Brain microvascular endothelial cell (primary cell): ENCODE measurements around the gene C12orf56.

Experiments used
- DNase-seq: peaks from one replicate; pipeline ENCODE4 v3.0.0-alpha.2; 2020
- H3K27ac ChIP-seq: fragments of 250-450 bp; sonication (Bioruptor Pico); 2 replicates; pipeline ENCODE4 v1.5.1; 2020; ENCODE audit warnings: mild to moderate bottlenecking, moderate library complexity
- H3K27me3 ChIP-seq: fragments of 250-450 bp; sonication (Bioruptor Pico); replicated peaks from 2 replicates; pipeline ENCODE4 v1.5.1; 2020; ENCODE audit warnings: mild to moderate bottlenecking
- H3K36me3 ChIP-seq: fragments of 250-450 bp; sonication (Bioruptor Pico); replicated peaks from 2 replicates; pipeline ENCODE4 v1.5.1; 2020; ENCODE audit warnings: mild to moderate bottlenecking
- H3K4me3 ChIP-seq: 2 replicates; pipeline ENCODE4 v1.5.1; 2011; ENCODE audit warnings: low read depth, mild to moderate bottlenecking, control low read depth, low read length, moderate library complexity
- CTCF ChIP-seq: IDR thresholded peaks from 2 replicates; pipeline ENCODE4 v1.5.1; 2011; ENCODE audit warnings: low read depth, mild to moderate bottlenecking, moderate library complexity, low read length, control low read depth, inconsistent platforms; ENCODE audit errors: missing control alignments
- in situ Hi-C: cut with HindIII; loops from 2 replicates; pipeline ENCODE4 v1.10.0; 2017; ENCODE audit warnings: low sequenced_read_pairs, low pct_ligation_motif_present

Gene C12orf56

GRCh38 chr12:64269161-64269560 lies 121.4 kb downstream of the C12orf56 start:
- in situ Hi-C loops, result no loop called here
- H3K4me3 ChIP-seq, result no peak overlapping the region
- TF ChIP-seq CTCF, result no peak
- no peaks in the 10 kb centered on the region for H3K36me3 ChIP-seq
- no peaks in the 10 kb centered on the region for H3K27me3 ChIP-seq
- no peak for DNase-seq
- H3K27ac ChIP-seq, result no peak overlapping the region

- Histone ChIP-seq H3K27me3 (no peaks in the 10 kb centered on the region), H3K4me3 (no peak overlapping the region), H3K36me3 (no peaks in the 10 kb centered on the region), H3K27ac (no peak overlapping the region)
- in situ Hi-C loops, result no loop called here
- no peak for TF ChIP-seq CTCF
- no peak for DNase-seq
Measured at GRCh38 chr12:64268409-64268808, 122.1 kb downstream of the C12orf56 start.

GRCh38 chr12:64265839-64266238 lies 124.7 kb downstream of the C12orf56 start:
- TF ChIP-seq CTCF, result no peak
- Histone ChIP-seq H3K27me3 (no peaks in the 10 kb centered on the region), H3K4me3 (no peak overlapping the region), H3K27ac (no peak overlapping the region), H3K36me3 (no peaks in the 10 kb centered on the region)
- in situ Hi-C loops, result no loop called here
- no peak for DNase-seq

- TF ChIP-seq CTCF, result no peak
- in situ Hi-C loops, result no loop called here
- Histone ChIP-seq H3K4me3 (no peak overlapping the region), H3K27ac (no peak overlapping the region), H3K36me3 (no peaks in the 10 kb centered on the region), H3K27me3 (no peaks in the 10 kb centered on the region)
- DNase-seq, result no peak
Measured at GRCh38 chr12:64261813-64262212, 128.7 kb downstream of the C12orf56 start.

- Histone ChIP-seq H3K27me3 (no peaks in the 10 kb centered on the region), H3K36me3 (no peaks in the 10 kb centered on the region), H3K4me3 (no peak overlapping the region), H3K27ac (no peak overlapping the region)
- TF ChIP-seq CTCF, result no peak
- no peak for DNase-seq
- in situ Hi-C loops, result no loop called here
Measured at GRCh38 chr12:64258576-64258975, 132.0 kb downstream of the C12orf56 start.

GRCh38 chr12:64256166-64256800 lies 134.3 kb downstream of the C12orf56 start:
- peak; percentile 37 for TF ChIP-seq CTCF

More at GRCh38 chr12:64256166-64256800, 134.3 kb downstream of the C12orf56 start:
- Histone ChIP-seq H3K27me3 (no peaks in the 10 kb centered on the region), H3K4me3 (no peak overlapping the region), H3K27ac (no peak overlapping the region), H3K36me3 (no peaks in the 10 kb centered on the region)
- peak; percentile 16 for DNase-seq
- in situ Hi-C loops, result no loop called here
